Measurements from ENCODE around the gene EGR2. TPM values are rescaled to one million over a fixed set of nuclear protein-coding genes. Genes with fewer than 3 reads are reported as not detected.
A peak's percentile ranks its signal among the peaks of the same experiment; 100 is the strongest.
"Not testable (repeated sequence)": the region's sequence is repeated elsewhere in the genome, so short reads cannot be mapped to it uniquely, and the experiment has no call there.

The EGR2 gene
- total RNA-seq, 8 experiments from 2014 or later = 0.33 to 9.9 (median 0.87) TPM

- peaks cover 15 to 34% of the 10 kb centered on the region in 2 donors for H3K4me1 ChIP-seq (replicated peaks in 1 of 2)
- 0 to 7% (median 0%) methylated on average over 1 to 30 of the region's 87 CpGs; no CpG with 5 or more reads in 5 of the 10 experiments for WGBS, 10 experiments
- in situ Hi-C loops (cut with MboI; ENCODE audit: low pct_unique_long_range_greater_than_20kb in 2 of 9, low sequenced_read_pairs in 9 of 9, unreplicated experiment in 9 of 9) = loop anchor here in 3 of 9 experiments (25.0 kb wide), 1 partner anchor 192 kb away; no protein-coding TSS in a partner anchor
- peak within 1 kb of the TSS; percentile 50 to 80 (median 61) for H3K4me3 ChIP-seq
- peak within 1 kb of the TSS; percentile 99 for H3K27ac ChIP-seq
- peak; percentile 88 to 94 (median 92) for ATAC-seq (replicated peaks in 6 of 8)
These were observed 11.6 kb downstream of the EGR2 start, which contains the start of gene ADO for GRCh38 chr10:62804356-62805230. Gene ADO, plus strand, starts transcription at chr10:62804720. Its CDS starts 340 bp downstream, at chr10:62805060.

GRCh38 chr10:62803724-62804355 lies 12.3 kb downstream of the EGR2 start:
- 16 to 100% (median 75%) methylated on average over 1 to 11 of the region's 11 CpGs for WGBS, 10 experiments
- in situ Hi-C loops (cut with MboI; ENCODE audit: low pct_unique_long_range_greater_than_20kb in 2 of 9, low sequenced_read_pairs in 9 of 9, unreplicated experiment in 9 of 9) = loop anchor here in 3 of 9 experiments (25.0 kb wide), 1 partner anchor 192 kb away; no protein-coding TSS in a partner anchor
- peaks cover 15 to 34% of the 10 kb centered on the region in 2 donors for H3K4me1 ChIP-seq (replicated peaks in 1 of 2)
- H3K4me3 ChIP-seq = peak overlapping the region; percentile 50 to 80 (median 61)
- peak overlapping the region; percentile 99 for H3K27ac ChIP-seq
- ATAC-seq (replicated peaks in 6 of 8) = peak in 4 of 8 experiments; percentile 1 to 53 (median 24)

DNA sequence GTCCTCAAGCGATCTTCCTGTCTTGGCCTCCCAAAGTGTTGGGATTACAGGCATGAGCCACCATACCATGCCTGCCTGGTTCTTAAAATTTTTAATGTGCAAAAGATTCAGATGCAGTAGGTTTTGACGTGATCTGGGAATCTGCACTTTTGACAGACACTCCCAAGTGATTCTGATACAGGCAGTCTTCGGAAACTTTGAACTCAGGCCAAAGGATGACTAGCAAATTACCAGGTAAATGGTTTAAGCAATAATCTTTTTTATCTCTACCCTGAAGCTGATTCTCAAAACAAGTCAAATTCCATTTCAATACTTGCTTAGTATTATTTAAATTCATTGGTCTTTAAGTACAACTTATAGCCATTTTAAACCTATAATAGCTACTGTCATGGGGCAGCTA lies 14.3 kb downstream of the EGR2 start:
- H3K4me3 ChIP-seq = no peak overlapping the region
- WGBS, 10 experiments = 43 to 100% (median 91%) methylated on average over 1 to 3 of the region's 3 CpGs
- H3K4me1 ChIP-seq (replicated peaks in 1 of 2) = peaks cover 7 to 15% of the 10 kb centered on the region in 2 donors
- in situ Hi-C loops (cut with MboI; ENCODE audit: low pct_unique_long_range_greater_than_20kb in 2 of 9, low sequenced_read_pairs in 9 of 9, unreplicated experiment in 9 of 9) = loop anchor here in 3 of 9 experiments (25.0 kb wide), 1 partner anchor 190 kb away; no protein-coding TSS in a partner anchor
- ATAC-seq (replicated peaks in 6 of 8) = no peak
- no peak overlapping the region for H3K27ac ChIP-seq

DNA sequence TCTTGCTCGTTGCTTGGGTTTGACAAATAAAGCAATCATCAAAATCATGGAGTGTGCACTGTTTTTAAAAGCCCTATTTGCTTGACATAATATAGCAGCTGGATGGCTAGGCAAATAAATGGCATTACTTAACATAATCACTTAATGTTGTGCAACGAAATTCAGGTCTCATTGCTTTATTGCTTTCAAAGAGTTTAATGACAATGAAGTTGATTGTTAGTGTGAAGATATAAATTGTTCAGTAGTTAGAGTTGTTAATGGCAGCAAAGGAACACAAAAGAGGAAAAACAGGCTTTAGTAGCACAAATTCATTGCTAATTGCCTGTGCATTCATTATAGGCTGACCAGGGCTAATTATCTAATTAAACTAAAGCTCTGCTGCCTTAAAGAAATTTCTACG lies 19.3 kb downstream of the EGR2 start:
- in situ Hi-C loops (cut with MboI; ENCODE audit: low pct_unique_long_range_greater_than_20kb in 2 of 9, low sequenced_read_pairs in 9 of 9, unreplicated experiment in 9 of 9) = no loop called here
- WGBS, 10 experiments = 44 to 100% (median 52%) methylated on average over 1 to 3 of the region's 3 CpGs; no CpG with 5 or more reads in 1 of the 10 experiments
- no peak overlapping the region for H3K27ac ChIP-seq
- no peaks in the 10 kb centered on the region for H3K4me1 ChIP-seq (replicated peaks in 1 of 2)
- H3K4me3 ChIP-seq = no peak overlapping the region
- ATAC-seq (replicated peaks in 6 of 8) = peak in 4 of 8 experiments; percentile 40 to 55 (median 44)

GRCh38 chr10:62795762-62796161 lies 20.4 kb downstream of the EGR2 start:
- ATAC-seq (replicated peaks in 6 of 8) = peak in 2 of 8 experiments; percentile 34 to 84
- Histone ChIP-seq H3K4me3 (no peak overlapping the region), H3K4me1 (replicated peaks in 1 of 2) (no peaks in the 10 kb centered on the region), H3K27ac (no peak overlapping the region)
- in situ Hi-C loops (cut with MboI; ENCODE audit: low pct_unique_long_range_greater_than_20kb in 2 of 9, low sequenced_read_pairs in 9 of 9, unreplicated experiment in 9 of 9) = no loop called here
- 55 to 100% (median 83%) methylated on average over 1 to 4 of the region's 4 CpGs for WGBS, 10 experiments

DNA sequence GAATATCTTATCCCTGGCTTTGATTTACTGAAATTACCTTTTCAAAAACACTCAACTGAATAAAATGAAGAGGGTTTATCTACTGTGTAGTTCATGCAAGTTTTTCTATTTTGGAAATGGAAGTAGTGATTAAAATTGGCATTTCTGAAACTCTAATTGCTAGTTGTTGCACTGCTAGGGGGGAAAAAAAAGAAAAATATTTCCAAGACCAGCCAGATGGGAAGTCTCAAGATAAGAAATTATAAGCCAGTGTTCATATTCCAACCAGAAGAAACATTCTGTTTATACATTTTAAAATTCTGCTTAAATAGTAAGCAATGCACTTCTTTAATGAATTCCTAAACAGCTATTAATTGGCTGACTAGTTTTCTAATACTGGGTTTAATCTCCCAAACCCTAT lies 21.1 kb downstream of the EGR2 start:
- no peak for ATAC-seq (replicated peaks in 6 of 8)
- Histone ChIP-seq H3K4me3 (no peak overlapping the region), H3K27ac (no peak overlapping the region), H3K4me1 (replicated peaks in 1 of 2) (no peaks in the 10 kb centered on the region)
- in situ Hi-C loops (cut with MboI; ENCODE audit: low pct_unique_long_range_greater_than_20kb in 2 of 9, low sequenced_read_pairs in 9 of 9, unreplicated experiment in 9 of 9) = no loop called here

- in situ Hi-C loops (cut with MboI; ENCODE audit: low pct_unique_long_range_greater_than_20kb in 2 of 9, low sequenced_read_pairs in 9 of 9, unreplicated experiment in 9 of 9) = no loop called here
- 71 to 100% (median 80%) methylated on average over 1 of the region's 1 CpG; no CpG with 5 or more reads in 5 of the 10 experiments for WGBS, 10 experiments
- H3K4me3 ChIP-seq = no peak overlapping the region
- no peak overlapping the region for H3K27ac ChIP-seq
- ATAC-seq (replicated peaks in 6 of 8) = peak in 1 of 8 experiments; percentile 78
- no peaks in the 10 kb centered on the region for H3K4me1 ChIP-seq (replicated peaks in 1 of 2)
These were observed 21.9 kb downstream of the EGR2 start for GRCh38 chr10:62794306-62794705.

DNA sequence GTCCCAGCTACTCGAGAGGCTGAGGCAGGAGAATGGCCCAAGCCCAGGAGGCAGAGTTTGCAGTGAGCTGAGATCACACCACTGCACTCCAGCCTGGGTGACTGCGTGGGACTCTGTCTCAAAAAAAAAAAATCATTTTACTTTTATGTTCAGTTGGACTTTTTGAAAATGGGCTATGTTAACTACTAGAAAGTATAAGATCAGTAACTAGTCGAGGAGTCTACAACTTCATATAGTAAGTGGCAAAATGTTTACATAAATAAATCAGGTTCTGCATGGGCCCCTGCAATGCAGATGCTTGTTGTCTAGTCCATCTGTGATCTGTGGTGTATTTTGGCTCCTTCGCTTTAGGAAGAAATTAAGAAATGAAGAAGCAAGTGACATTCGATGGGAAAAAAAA lies 23.9 kb downstream of the EGR2 start:
- H3K4me3 ChIP-seq = no peak overlapping the region
- in situ Hi-C loops (cut with MboI; ENCODE audit: low pct_unique_long_range_greater_than_20kb in 2 of 9, low sequenced_read_pairs in 9 of 9, unreplicated experiment in 9 of 9) = no loop called here
- 60 to 94% (median 80%) methylated on average over 1 to 5 of the region's 5 CpGs for WGBS, 10 experiments
- ATAC-seq (replicated peaks in 6 of 8) = no peak
- no peaks in the 10 kb centered on the region for H3K4me1 ChIP-seq (replicated peaks in 1 of 2)
- H3K27ac ChIP-seq = no peak overlapping the region

GRCh38 chr10:62790571-62790970 lies 25.6 kb downstream of the EGR2 start:
- in situ Hi-C loops (cut with MboI; ENCODE audit: low pct_unique_long_range_greater_than_20kb in 2 of 9, low sequenced_read_pairs in 9 of 9, unreplicated experiment in 9 of 9) = no loop called here
- 8 to 93% (median 63%) methylated on average over 1 to 2 of the region's 2 CpGs; no CpG with 5 or more reads in 2 of the 10 experiments for WGBS, 10 experiments
- ATAC-seq (replicated peaks in 6 of 8) = no peak
- H3K27ac ChIP-seq = no peak overlapping the region
- H3K4me1 ChIP-seq (replicated peaks in 1 of 2) = no peaks in the 10 kb centered on the region
- no peak overlapping the region for H3K4me3 ChIP-seq

DNA sequence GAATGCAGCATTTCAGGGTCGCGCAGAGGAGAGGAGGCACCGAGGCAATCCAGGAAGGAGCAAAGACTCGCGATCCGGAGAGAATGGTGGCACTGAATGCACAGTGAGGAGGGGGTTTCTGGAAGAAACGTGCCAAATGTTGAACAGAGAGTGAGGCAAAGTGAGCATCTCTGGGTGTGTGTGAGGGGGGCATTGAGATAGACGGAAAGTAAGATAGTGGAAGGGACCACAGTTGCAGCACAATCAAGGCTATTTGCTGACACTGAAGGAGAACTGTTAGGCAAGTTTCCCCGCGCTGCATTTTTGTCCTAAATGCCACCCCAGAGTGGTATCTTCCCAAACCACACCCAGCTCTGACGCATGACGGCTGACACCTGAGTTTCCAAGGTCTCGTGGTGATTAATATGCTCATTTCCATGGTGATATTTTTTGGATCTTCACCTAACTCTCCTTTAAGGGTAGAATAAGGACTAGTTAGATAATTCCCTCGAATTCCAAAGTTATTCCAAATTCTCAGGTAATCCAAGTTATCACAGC lies 26.1 kb downstream of the EGR2 start:
- no peak overlapping the region for H3K27ac ChIP-seq
- WGBS, 10 experiments = 20 to 100% (median 74%) methylated on average over 1 to 11 of the region's 14 CpGs; no CpG with 5 or more reads in 1 of the 10 experiments
- no peak for ATAC-seq (replicated peaks in 6 of 8)
- in situ Hi-C loops (cut with MboI; ENCODE audit: low pct_unique_long_range_greater_than_20kb in 2 of 9, low sequenced_read_pairs in 9 of 9, unreplicated experiment in 9 of 9) = no loop called here
- no peaks in the 10 kb centered on the region for H3K4me1 ChIP-seq (replicated peaks in 1 of 2)
- no peak overlapping the region for H3K4me3 ChIP-seq

GRCh38 chr10:62788861-62789467 lies 27.2 kb downstream of the EGR2 start:
- in situ Hi-C loops (cut with MboI; ENCODE audit: low pct_unique_long_range_greater_than_20kb in 2 of 9, low sequenced_read_pairs in 9 of 9, unreplicated experiment in 9 of 9) = no loop called here
- H3K27ac ChIP-seq = no peak overlapping the region
- no peak overlapping the region for H3K4me3 ChIP-seq
- peak in 1 of 8 experiments; percentile 56 for ATAC-seq (replicated peaks in 6 of 8)
- 6 to 100% (median 69%) methylated on average over 1 to 6 of the region's 9 CpGs for WGBS, 10 experiments
- no peaks in the 10 kb centered on the region for H3K4me1 ChIP-seq (replicated peaks in 1 of 2)

DNA sequence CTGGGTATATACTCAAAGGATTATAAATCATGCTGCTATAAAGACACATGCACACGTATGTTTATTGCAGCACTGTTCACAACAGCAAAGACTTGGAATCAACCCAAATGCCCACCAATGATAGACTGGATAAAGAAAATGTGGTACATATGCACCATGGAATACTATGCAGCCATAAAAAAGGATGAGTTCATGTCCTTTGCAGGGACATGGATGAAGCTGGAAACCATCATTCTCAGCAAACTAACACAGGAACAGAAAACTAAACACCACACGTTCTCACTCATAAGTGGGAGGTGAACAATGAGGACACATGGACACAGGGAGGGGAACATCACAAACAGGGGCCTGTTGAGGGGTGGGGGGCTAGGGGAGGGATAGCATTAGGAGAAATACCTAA lies 27.9 kb downstream of the EGR2 start:
- no CpG with 5 or more reads among the region's 2 CpGs for WGBS, 10 experiments
- H3K27ac ChIP-seq; H3K4me1 ChIP-seq (replicated peaks in 1 of 2); H3K4me3 ChIP-seq; in situ Hi-C loops (cut with MboI; ENCODE audit: low pct_unique_long_range_greater_than_20kb in 2 of 9, low sequenced_read_pairs in 9 of 9, unreplicated experiment in 9 of 9); ATAC-seq (replicated peaks in 6 of 8): not testable (repeated sequence)
